Stimulated activated CD8-positive, alpha-beta memory T cell treated with anti-CD3 and anti-CD28 coated beads, Interleukin-15, amount 100 ng/mL, for 48 hours (primary cell): ENCODE results near the gene DDX10.

Experiments used
- DNase-seq, 2 donors: peaks; one replicate each; pipeline ENCODE4 v3.0.0-alpha.2; 2020; ENCODE audit warnings: low read depth in 2 of 2

DDX10 gene

GRCh38 chr11:108871867-108872266 lies 207.0 kb downstream of the DDX10 start:
- DNase-seq, result no peak

GRCh38 chr11:108872781-108873291 lies 208.0 kb downstream of the DDX10 start:
- no peak for DNase-seq

- no peak for DNase-seq
Measured at GRCh38 chr11:108873310-108873709, 208.4 kb downstream of the DDX10 start.

- DNase-seq, result no peak
Measured at GRCh38 chr11:108873941-108874340, 209.1 kb downstream of the DDX10 start.

- no peak for DNase-seq
Measured at GRCh38 chr11:108875134-108875533, 210.3 kb downstream of the DDX10 start.

- DNase-seq, result no peak
Measured at GRCh38 chr11:108877178-108877577, 212.3 kb downstream of the DDX10 start.

GRCh38 chr11:108880510-108880909 lies 215.6 kb downstream of the DDX10 start:
- no peak for DNase-seq

- DNase-seq, result no peak
Measured at GRCh38 chr11:108881131-108881530, 216.3 kb downstream of the DDX10 start.

GRCh38 chr11:108882211-108882831 lies 217.5 kb downstream of the DDX10 start:
- DNase-seq, result no peak

GRCh38 chr11:108886005-108886659 lies 221.3 kb downstream of the DDX10 start:
- DNase-seq, result no peak

GRCh38 chr11:108886660-108887009 lies 221.8 kb downstream of the DDX10 start:
- DNase-seq, result no peak

GRCh38 chr11:108887436-108888238 lies 222.8 kb downstream of the DDX10 start:
- no peak for DNase-seq

- no peak for DNase-seq
Measured at GRCh38 chr11:108890482-108891105, 225.7 kb downstream of the DDX10 start.

- no peak for DNase-seq
Measured at GRCh38 chr11:108891143-108891542, 226.3 kb downstream of the DDX10 start.

- DNase-seq, result no peak
Measured at GRCh38 chr11:108891909-108892511, 227.1 kb downstream of the DDX10 start.

GRCh38 chr11:108895579-108896480 lies 231.0 kb downstream of the DDX10 start:
- DNase-seq, result no peak

- DNase-seq, result no peak
Measured at GRCh38 chr11:108897071-108897481, 232.2 kb downstream of the DDX10 start.

- no peak for DNase-seq
Measured at GRCh38 chr11:108897916-108898315, 233.0 kb downstream of the DDX10 start.

- no peak for DNase-seq
Measured at GRCh38 chr11:108901359-108901758, 236.5 kb downstream of the DDX10 start.

- DNase-seq, result no peak
Measured at GRCh38 chr11:108902027-108902469, 237.2 kb downstream of the DDX10 start.

- no peak for DNase-seq
Measured at GRCh38 chr11:108904480-108904879, 239.6 kb downstream of the DDX10 start.
